SK-N-SH (cell line): ENCODE measurements around the gene CRB2. TPM values are rescaled to one million over a fixed set of nuclear protein-coding genes. Genes with fewer than 3 reads are reported as not detected.

ENCODE experiments used
- CTCF ChIA-PET: fragments of 300-600, 350-600 bp; formaldehyde crosslinking; extraction: SDS; loops from one replicate; lab custom pipeline; 2021; lab: Yijun Ruan, JAX
- POLR2A ChIA-PET: fragments of 350-600 bp; sonication (Branson Sonifier 250); formaldehyde crosslinking; extraction: SDS; loops from one replicate; lab custom pipeline; 2020; ENCODE audit warnings: antibody characterized with exemption, inconsistent platforms; lab: Yijun Ruan, JAX
- DNase-seq: peaks from one replicate; pipeline ENCODE4 v3.0.0; 2012
- H2AFZ ChIP-seq: fragments of 200-600 bp; sonication (generic); 2 replicates; pipeline ENCODE4 v1.8.1; 2016; ENCODE audit warnings: antibody characterized with exemption, mild to moderate bottlenecking, low read depth
- H3F3A ChIP-seq: fragments of 200-600 bp; sonication (generic); replicated peaks from 2 replicates; pipeline ENCODE3; 2016; ENCODE audit warnings: antibody characterized with exemption, mild to moderate bottlenecking; ENCODE audit not compliant: insufficient read depth
- H3K27ac ChIP-seq, 2 experiments: fragments of 200-500 bp in 1 of 2; fragments of 200-600 bp in 1 of 2; sonication (Bioruptor generic) in 1 of 2; sonication (generic), shearing (Covaris generic) in 1 of 2; 2 replicates each; pipeline versions ENCODE4 v1.5.1 to v1.6.1; 2014 to 2016; ENCODE audit warnings: low read depth in 2 of 2, inconsistent platforms in 1 of 2, low read length in 1 of 2, mild to moderate bottlenecking in 1 of 2, mixed read lengths in 1 of 2
- H3K27me3 ChIP-seq: fragments of 200-600 bp; sonication (generic), shearing (Covaris generic); 2 replicates; pipeline ENCODE4 v1.6.1; 2016; ENCODE audit warnings: mixed run types; ENCODE audit not compliant: insufficient read depth
- H3K36me3 ChIP-seq, 2 experiments: fragments of 200-500 bp in 1 of 2; fragments of 200-600 bp in 1 of 2; sonication (Bioruptor generic) in 1 of 2; sonication (generic) in 1 of 2; replicated peaks in 1 of 2; 2 replicates each; pipeline versions ENCODE3 to v1.5.1; 2014 to 2016; ENCODE audit warnings: low read length in 1 of 2, mild to moderate bottlenecking in 1 of 2; ENCODE audit not compliant: insufficient read depth in 2 of 2, control insufficient read depth in 1 of 2
- H3K4me1 ChIP-seq, 2 experiments: fragments of 200-500 bp in 1 of 2; fragments of 200-600 bp in 1 of 2; sonication (Bioruptor generic) in 1 of 2; sonication (generic), shearing (Covaris generic) in 1 of 2; 2 replicates each; pipeline versions ENCODE4 v1.5.1 to v1.6.1; 2014 to 2016; ENCODE audit warnings: low read depth in 1 of 2, low read length in 1 of 2, mixed run types in 1 of 2; ENCODE audit not compliant: insufficient read depth in 2 of 2, control insufficient read depth in 1 of 2
- H3K4me2 ChIP-seq: fragments of 200-600 bp; sonication (generic), shearing (Covaris generic); 2 replicates; pipeline ENCODE4 v1.6.1; 2017; ENCODE audit warnings: mixed run types
- H3K4me3 ChIP-seq, 2 experiments: fragments of 200-500 bp in 1 of 2; fragments of 200-600 bp in 1 of 2; sonication (Bioruptor generic) in 1 of 2; sonication (generic), shearing (Covaris generic) in 1 of 2; 2 replicates each; pipeline versions ENCODE4 v1.5.1 to v1.8.1; 2014 to 2016; ENCODE audit warnings: low read depth in 2 of 2, inconsistent platforms in 1 of 2, low read length in 1 of 2, mild to moderate bottlenecking in 1 of 2, mixed read lengths in 1 of 2, moderate library complexity in 1 of 2
- H3K79me2 ChIP-seq: fragments of 200-600 bp; sonication (generic); 2 replicates; pipeline ENCODE4 v1.8.1; 2017; ENCODE audit warnings: mild to moderate bottlenecking; ENCODE audit not compliant: insufficient read depth
- H3K9ac ChIP-seq: fragments of 200-600 bp; sonication (generic); 2 replicates; pipeline ENCODE4 v1.6.1; 2017; ENCODE audit warnings: mixed run types
- H3K9me2 ChIP-seq: fragments of 200-600 bp; sonication (generic); 2 replicates; pipeline ENCODE4 v1.6.1; 2017; ENCODE audit warnings: mixed run types
- H3K9me3 ChIP-seq: fragments of 200-600 bp; sonication (generic); 2 replicates; pipeline ENCODE4 v1.6.1; 2017; ENCODE audit warnings: mixed run types, mild to moderate bottlenecking, moderate library complexity
- H4K20me1 ChIP-seq: fragments of 200-600 bp; sonication (generic); 2 replicates; pipeline ENCODE4 v1.6.1; 2017; ENCODE audit warnings: mild to moderate bottlenecking, mixed run types; ENCODE audit not compliant: insufficient read depth
- ELF1 ChIP-seq: IDR thresholded peaks from 2 replicates; pipeline ENCODE4 v1.4.0; 2012
- EP300 ChIP-seq, 2 experiments: IDR thresholded peaks; 2 replicates each; pipeline versions ENCODE4 v1.4.0 to v1.6.1; 2012; ENCODE audit warnings: borderline replicate concordance in 1 of 2, low read depth in 1 of 2, low read length in 1 of 2
- MAX ChIP-seq: IDR thresholded peaks from 2 replicates; pipeline ENCODE4 v1.4.0; 2012; ENCODE audit warnings: low read depth
- PBX3 ChIP-seq: IDR thresholded peaks from 2 replicates; pipeline ENCODE4; 2012
- REST ChIP-seq: IDR thresholded peaks from 2 replicates; pipeline ENCODE4 v1.6.1; 2012; ENCODE audit warnings: mild to moderate bottlenecking, low read depth, low read length, moderate library complexity
- RFX5 ChIP-seq: IDR thresholded peaks from 2 replicates; pipeline ENCODE4 v1.6.1; 2012; ENCODE audit warnings: mild to moderate bottlenecking, improper control_type of control experiment, low read length
- RXRA ChIP-seq: IDR thresholded peaks from 2 replicates; pipeline ENCODE4 v1.4.0; 2012; ENCODE audit warnings: low read depth, mild to moderate bottlenecking, borderline replicate concordance
- SMC3 ChIP-seq: IDR thresholded peaks from 2 replicates; pipeline ENCODE4 v1.6.1; 2012; ENCODE audit warnings: low read depth, low read length, improper control_type of control experiment
- TEAD4 ChIP-seq: IDR thresholded peaks from 2 replicates; pipeline ENCODE4 v1.4.0; 2012; ENCODE audit warnings: mild to moderate bottlenecking, borderline replicate concordance; ENCODE audit not compliant: insufficient read depth
- USF1 ChIP-seq: IDR thresholded peaks from 2 replicates; pipeline ENCODE4 v1.4.0; 2012; ENCODE audit warnings: low read depth, borderline replicate concordance
- ZBTB33 ChIP-seq: IDR thresholded peaks from 2 replicates; pipeline ENCODE4 v1.4.0; 2012; ENCODE audit warnings: low read depth, borderline replicate concordance
- WGBS: methylation state at CpG from one replicate; pipeline ENCODE4 v1.1.6; 2017; ENCODE audit warnings: low lambda C conversion rate; 5-methylcytosine and 5-hydroxymethylcytosine counted together
- polyA plus RNA-seq, 3 experiments: library from polyadenylated mRNA; depleted of rRNA; stranded (reverse); fragments of >200 nt; gene quantifications; 2 replicates each; pipeline ENCODE4 v1.2.3, GENCODE V29; 2012

Gene CRB2
- polyA plus RNA-seq, 1 of the 3 experiments (the other 2 are of a cell fraction), result not detected

GRCh38 chr9:123347289-123348060 lies 8.5 kb upstream of the CRB2 start:
- Histone ChIP-seq H3K79me2 (no peaks in the 10 kb centered on the region), H3K27me3 (peaks cover 4% of the 10 kb centered on the region), H3K9me3 (no peaks in the 10 kb centered on the region), H4K20me1 (no peaks in the 10 kb centered on the region), H3K9ac (no peak overlapping the region), H3F3A (peaks cover 6% of the 10 kb centered on the region), H3K9me2 (no peaks in the 10 kb centered on the region), H3K4me2 (no peak overlapping the region), H2AFZ (no peak overlapping the region), H3K36me3 (no peaks in the 10 kb centered on the region), H3K4me3 (no peak overlapping the region), H3K4me1 (peaks cover 0 to 7% of the 10 kb centered on the region in 2 experiments; a peak in 2 of 4 replicates), H3K27ac (no peak overlapping the region)
- CTCF ChIA-PET, result interaction anchor here (2.9 to 10.4 kb wide), 4 partner anchors 17 to 272 kb away, joined by 17 to 331 read pairs (median 48); no protein-coding TSS in a partner anchor
- DNase-seq, result no peak
- TF ChIP-seq EP300 (IDR thresholded peaks at IDR 0.05; ENCODE audit: borderline replicate concordance in 1 of 2, low read depth in 1 of 2, low read length in 1 of 2) (no peak), RFX5 (no peak), PBX3 (no peak), REST (no peak), MAX (no peak), TEAD4 (no peak), ZBTB33 (no peak), RXRA (no peak), SMC3 (no peak), USF1 (no peak), ELF1 (no peak)
- POLR2A ChIA-PET, result no interaction called here
- 55% methylated on average over 12 of the region's 12 CpGs for WGBS
